C4-2B (cell line): ENCODE data around the gene CCDC66.

ENCODE experiments used
- CTCF ChIP-seq: fragments of 450-650 bp; conservative IDR thresholded peaks from 2 replicates; pipeline ENCODE4 v1.5.1; 2017; ENCODE audit warnings: mild to moderate bottlenecking
- ZFX ChIP-seq: fragments of 450-650 bp; IDR thresholded peaks from 2 replicates; pipeline ENCODE4 v1.6.1; 2017

GRCh38 chr3:56611364-56611763 lies 54.4 kb downstream of the CCDC66 start:
- TF ChIP-seq CTCF = no peak
- no peak for TF ChIP-seq ZFX
